NCI-H2029 treated with DMSO at 0.1 percent for 48 hours (cell line): ENCODE results near the gene SMOC1.
A peak's percentile ranks its signal among the peaks of the same experiment; 100 is the strongest.

ENCODE experiments used
- DNase-seq: peaks from one replicate; lab custom pipeline; 2025; lab: John Stamatoyannopoulos, UW

SMOC1 gene

GRCh38 chr14:69982886-69983285 is 103.7 kb downstream of the SMOC1 start:
- no peak for DNase-seq

GRCh38 chr14:69983317-69983716 is 104.1 kb downstream of the SMOC1 start:
- DNase-seq: no peak

GRCh38 chr14:69985463-69985862 is 106.2 kb downstream of the SMOC1 start:
- DNase-seq: no peak

- no peak for DNase-seq
These were observed 107.1 kb downstream of the SMOC1 start for GRCh38 chr14:69986336-69986735.

- no peak for DNase-seq
These were observed 108.3 kb downstream of the SMOC1 start for GRCh38 chr14:69987406-69988121.

DNA sequence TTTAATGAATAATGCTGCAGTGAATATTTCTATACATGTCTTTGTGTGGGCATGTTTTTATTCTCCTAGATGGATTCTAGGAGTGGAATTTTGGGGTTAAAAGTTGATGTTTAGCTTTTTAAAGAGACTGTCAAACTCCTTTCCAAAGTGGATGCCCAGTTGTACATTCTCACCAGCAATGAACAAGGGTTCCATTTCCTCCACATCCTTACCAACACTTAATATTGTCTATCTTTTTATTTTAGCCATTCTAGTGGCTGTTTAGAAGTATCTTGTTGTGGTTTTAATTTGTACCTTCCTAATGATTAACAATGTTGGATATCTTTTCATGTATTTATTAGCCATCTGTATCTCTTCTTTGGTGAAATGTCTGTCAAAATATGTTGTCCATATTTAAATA is 109.8 kb downstream of the SMOC1 start:
- no peak for DNase-seq

DNA sequence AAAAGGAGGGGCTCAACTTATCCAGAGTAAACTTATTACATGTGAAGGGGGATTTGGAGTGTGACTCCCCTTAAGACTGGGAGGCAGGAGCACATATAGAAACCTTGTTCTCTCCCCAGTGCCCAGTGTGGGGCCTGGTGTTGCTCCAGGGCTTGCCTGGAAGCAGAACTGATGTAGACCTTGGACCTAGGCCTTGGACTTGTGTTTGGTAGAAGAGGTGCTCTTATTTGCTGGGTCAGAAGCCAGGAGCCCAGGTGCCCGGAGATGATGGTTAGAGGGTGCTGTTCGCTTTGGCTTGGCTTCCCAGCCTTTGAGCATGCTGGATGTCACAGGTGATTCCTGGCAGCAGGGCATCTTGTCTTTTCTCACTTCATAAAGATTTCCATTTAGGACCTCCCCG is 110.4 kb downstream of the SMOC1 start:
- DNase-seq: no peak

GRCh38 chr14:69990323-69990722 is 111.1 kb downstream of the SMOC1 start:
- no peak for DNase-seq

DNA sequence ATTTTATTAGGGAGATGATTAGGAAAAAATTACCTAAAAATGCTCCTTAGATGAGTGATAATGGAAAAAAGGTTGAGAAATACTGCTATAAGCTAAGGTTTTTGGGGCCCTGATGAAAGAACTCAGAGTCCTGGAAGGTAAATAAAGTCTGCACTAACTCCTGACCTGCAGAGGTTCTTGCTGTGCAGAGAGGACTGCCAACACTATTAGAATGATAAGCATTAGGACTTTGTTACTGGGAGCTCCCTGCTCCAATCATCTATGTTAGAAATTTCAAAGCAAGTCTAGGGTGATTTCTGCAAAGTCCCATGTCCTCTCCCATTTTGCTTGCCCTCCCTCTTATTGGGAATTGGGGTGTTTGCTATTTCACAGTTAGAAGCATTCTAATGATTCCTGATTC is 112.2 kb downstream of the SMOC1 start:
- no peak for DNase-seq

- no peak for DNase-seq
These were observed 113.3 kb downstream of the SMOC1 start for GRCh38 chr14:69992564-69992963.

DNA sequence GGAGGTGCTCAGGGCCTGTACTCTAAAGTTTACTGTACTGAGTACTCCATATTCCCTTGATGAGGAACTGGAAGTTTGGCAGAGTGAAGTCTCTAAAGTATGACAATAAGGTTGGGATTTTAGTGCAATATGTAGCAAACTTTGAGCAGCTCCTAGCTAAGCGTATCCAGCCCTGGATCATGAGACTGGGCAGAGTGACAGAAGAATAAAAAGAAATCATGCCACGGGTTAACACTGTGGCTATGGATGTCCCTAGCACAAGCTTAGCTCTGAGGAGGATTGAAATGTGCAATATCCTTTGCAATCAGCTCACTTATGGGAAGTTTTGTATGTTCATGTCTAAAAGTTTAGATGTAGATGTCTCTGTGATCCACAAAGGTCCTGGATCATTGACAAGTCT is 114.1 kb downstream of the SMOC1 start:
- DNase-seq: no peak

DNA sequence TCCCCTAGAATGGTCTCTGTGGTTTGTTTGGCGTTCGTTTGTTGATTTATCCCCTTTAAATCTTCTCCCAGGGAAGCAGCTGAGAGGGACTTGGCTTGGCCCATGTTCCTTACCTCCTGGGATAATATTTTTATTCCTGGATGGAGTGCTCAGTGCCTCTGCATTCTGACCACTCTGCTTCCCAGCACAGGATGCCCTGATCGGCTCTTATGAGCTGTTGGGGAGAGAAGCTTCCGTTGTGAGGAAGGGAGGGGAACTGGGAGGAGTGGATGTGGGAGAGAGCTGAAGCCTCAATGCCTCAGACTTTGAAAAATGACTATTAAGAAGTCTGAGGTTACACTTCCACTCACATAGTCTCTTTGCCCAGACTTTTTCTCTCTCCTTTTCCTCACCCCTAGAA is 114.8 kb downstream of the SMOC1 start:
- no peak for DNase-seq

DNA sequence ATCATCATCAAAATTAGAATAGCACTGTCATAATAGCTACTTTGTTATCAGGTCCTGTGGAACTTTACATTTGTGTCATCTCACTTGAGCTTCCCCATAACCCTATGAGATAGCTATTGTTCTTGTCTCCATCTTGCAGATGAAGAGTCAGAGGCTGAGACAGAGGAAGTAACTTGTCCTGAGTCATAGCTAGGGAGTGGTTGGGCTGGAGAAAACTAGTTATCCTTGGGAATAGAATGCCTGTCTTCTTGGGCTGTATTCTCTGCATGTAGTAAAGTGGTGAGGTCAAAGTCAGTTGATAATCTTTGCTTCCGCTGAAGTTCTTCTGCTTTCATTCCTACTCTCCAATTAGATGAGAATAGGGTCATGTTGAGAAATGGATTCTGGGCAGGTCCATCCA is 117.0 kb downstream of the SMOC1 start:
- DNase-seq: no peak

GRCh38 chr14:69997849-69998248 is 118.6 kb downstream of the SMOC1 start:
- no peak for DNase-seq

DNA sequence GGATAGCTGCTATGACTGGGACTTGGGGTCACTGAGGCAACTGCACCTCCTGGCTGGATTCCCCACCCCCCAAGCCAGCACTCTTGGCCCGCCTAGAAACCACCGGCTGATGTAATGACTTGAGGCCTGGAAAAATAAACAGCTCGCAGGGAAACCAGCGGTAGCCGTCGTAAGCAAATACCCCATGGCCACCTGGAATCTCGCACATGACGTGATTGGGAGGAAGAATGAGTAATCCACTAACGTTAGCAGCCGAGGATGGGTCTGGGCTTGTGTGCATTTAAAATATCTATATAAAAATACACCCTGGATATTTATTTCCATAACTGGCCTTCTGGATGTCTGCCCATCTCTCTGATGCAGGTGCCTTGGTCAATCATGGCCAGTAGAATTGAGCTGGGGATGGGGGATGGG is 120.1 kb downstream of the SMOC1 start:
- DNase-seq: peak; percentile 8

GRCh38 chr14:70000601-70001000 is 121.4 kb downstream of the SMOC1 start:
- DNase-seq: no peak

DNA sequence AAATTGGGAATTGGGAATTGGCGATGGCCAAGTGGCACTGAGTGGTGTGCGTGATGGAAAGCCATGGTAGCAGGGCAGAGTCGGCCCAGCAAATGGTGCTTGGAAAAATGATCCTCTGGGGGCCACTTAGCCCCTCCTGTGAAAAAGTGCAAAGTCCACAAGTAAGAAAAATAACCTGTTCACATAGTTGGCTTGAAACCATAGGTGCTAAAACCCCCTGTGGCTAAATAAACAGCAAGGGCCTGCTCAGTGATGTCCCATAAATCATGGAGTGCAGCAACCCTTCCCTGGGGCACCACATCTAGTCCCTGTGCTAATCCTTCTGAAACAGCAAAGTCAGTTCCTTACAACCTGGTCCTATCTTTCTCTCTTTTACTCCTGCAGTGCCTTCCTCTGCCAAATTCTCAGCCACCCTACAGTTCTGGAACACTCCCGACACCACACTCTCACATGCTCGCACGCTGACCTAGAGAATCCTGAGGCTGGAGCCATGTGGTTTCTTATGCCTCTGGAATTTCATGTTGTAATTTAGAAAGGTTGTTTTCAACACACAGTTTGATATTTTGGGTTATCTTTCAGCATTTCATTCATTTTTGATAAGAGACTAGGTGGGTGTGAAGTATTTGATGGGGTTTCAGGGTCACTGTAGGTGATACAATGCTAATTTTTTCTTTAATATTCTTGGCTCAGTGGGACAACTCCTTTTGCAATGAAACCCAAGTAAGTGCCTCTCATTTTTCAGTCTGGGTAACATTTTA is 123.6 kb downstream of the SMOC1 start:
- DNase-seq: no peak

DNA sequence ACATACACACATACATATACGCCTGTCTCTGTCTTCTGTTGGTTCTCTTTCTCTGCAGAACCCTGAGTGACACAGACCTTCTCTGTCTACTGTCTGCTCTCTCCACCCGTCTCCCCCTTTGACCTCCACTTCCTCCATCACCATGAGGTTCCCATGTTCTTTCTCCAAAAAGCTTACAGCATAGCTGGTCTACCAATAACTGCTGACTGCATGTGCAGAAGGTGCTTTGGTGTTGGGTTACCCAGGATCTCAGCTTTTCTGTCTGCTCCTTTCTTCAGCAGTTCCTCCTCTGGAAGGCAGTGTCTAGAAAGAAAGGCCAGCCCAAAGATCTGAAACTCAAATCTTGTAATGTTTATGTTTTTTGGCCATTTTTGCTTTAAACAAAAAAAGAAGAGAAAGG is 125.6 kb downstream of the SMOC1 start:
- no peak for DNase-seq

DNA sequence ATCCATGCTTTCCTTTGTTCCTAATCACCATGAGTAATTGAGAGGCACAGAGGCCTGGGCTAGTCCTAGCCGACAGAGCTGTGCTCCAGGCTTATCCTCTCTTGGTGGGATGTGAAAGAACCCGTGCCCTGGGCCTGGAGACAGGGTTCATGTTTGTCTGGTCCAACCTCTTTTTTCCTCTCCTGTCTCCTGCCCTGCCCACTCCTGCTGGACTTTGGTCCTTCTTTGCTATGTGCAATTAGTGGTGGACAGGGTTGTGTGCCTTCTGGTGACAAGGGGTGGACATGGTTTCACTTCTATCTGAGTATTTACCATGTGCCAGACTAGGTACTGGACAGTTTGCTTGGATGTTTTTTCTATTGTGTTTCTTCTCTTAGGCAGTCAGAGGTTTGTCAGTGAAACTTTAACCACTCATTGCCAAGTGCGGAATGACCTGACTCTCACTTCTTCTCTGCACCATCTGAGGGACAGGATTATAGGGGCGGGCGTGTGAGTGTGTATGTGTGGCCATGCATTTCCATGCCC is 126.1 kb downstream of the SMOC1 start:
- no peak for DNase-seq

DNA sequence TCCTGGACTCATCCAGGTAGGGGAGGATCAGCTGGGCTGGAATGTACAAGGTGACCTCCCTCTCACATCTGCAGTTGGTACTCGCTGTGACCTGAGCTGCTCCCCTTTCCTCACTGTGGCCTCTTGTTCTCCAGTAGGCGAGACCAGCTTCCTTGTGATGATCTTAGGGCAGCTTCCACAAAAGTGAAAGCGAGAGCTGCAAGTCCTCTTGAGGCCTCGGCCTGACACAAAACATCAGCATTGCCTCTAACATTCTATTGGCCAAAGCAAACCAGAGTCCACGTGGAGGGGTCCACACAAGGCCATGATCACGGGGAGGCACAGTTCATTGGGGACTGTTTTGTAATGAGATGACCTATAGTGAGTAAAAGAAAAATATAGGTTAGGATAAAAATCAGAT is 127.5 kb downstream of the SMOC1 start:
- no peak for DNase-seq

- DNase-seq: no peak
These were observed 129.4 kb downstream of the SMOC1 start for GRCh38 chr14:70008284-70009262.

GRCh38 chr14:70009961-70010360 is 130.7 kb downstream of the SMOC1 start:
- no peak for DNase-seq
